ENCODE data around the gene DCTD. TPM values are rescaled to one million over a fixed set of nuclear protein-coding genes. Genes with fewer than 3 reads are reported as not detected.

Gene DCTD
- total and polyA plus RNA-seq, 4 donors = 65.1 to 78.4 (median 72.8) TPM

- no peaks in the 10 kb centered on the region for H3K9me3 ChIP-seq (ENCODE audit: control insufficient read depth, low read length)
- no peak for ATAC-seq (ENCODE audit: low FRiP score)
- H3K27me3 ChIP-seq (ENCODE audit: control insufficient read depth in 1 of 2, insufficient read depth in 2 of 2, low read length in 1 of 2) = no peaks in the 10 kb centered on the region
- no peak overlapping the region for H3K4me3 ChIP-seq (ENCODE audit: low read length in 2 of 2)
- 75 to 79% methylated on average over 11 of the region's 11 CpGs for WGBS, 2 donors
- H3K36me3 ChIP-seq (ENCODE audit: control insufficient read depth in 1 of 2, insufficient read depth in 2 of 2, low read length in 1 of 2) = no peaks in the 10 kb centered on the region
- H3K4me1 ChIP-seq (ENCODE audit: control insufficient read depth in 1 of 2, insufficient read depth in 2 of 2, low read length in 2 of 2) = no peaks in the 10 kb centered on the region
- no peak for DNase-seq
- intact Hi-C loops (cut with DNase I) = no loop called here
- H3K27ac ChIP-seq (ENCODE audit: low read depth in 1 of 2, low read length in 2 of 2) = no peak overlapping the region
These were observed 75.0 kb downstream of the DCTD start for GRCh38 chr4:182842104-182842600.

DNA sequence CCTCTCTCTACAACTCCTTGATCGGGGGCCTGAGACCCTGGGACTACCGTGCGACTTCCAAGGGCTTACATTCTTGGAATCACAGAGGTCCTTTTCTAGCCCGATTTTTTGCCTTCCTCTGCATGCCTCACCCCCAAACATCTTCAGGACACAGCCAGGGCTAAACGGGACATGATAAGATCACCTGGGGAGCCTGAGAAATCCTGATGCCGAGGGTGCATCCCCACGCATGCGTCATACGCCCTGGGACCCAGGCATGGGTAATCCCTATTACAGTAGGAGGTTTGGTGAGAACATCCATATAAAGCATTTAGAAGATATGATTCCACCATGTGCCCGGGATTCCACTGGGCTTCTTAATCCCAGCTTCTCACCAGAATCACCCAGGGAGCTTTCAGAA, 77.1 kb downstream of the DCTD start:
- no peak overlapping the region for H3K27ac ChIP-seq (ENCODE audit: low read depth in 1 of 2, low read length in 2 of 2)
- no peaks in the 10 kb centered on the region for H3K36me3 ChIP-seq (ENCODE audit: control insufficient read depth in 1 of 2, insufficient read depth in 2 of 2, low read length in 1 of 2)
- no peak overlapping the region for H3K4me3 ChIP-seq (ENCODE audit: low read length in 2 of 2)
- 88 to 93% methylated on average over 10 of the region's 10 CpGs for WGBS, 2 donors
- no peaks in the 10 kb centered on the region for H3K9me3 ChIP-seq (ENCODE audit: control insufficient read depth, low read length)
- H3K27me3 ChIP-seq (ENCODE audit: control insufficient read depth in 1 of 2, insufficient read depth in 2 of 2, low read length in 1 of 2) = no peaks in the 10 kb centered on the region
- no peak for DNase-seq
- H3K4me1 ChIP-seq (ENCODE audit: control insufficient read depth in 1 of 2, insufficient read depth in 2 of 2, low read length in 2 of 2) = no peaks in the 10 kb centered on the region
- intact Hi-C loops (cut with DNase I) = no loop called here
- ATAC-seq (ENCODE audit: low FRiP score) = no peak

Other genes with a start within 250 kb of the DCTD start
- 10 to 100 TPM; 42.8 to 50.3 TPM for gene WWC2, start 181.9 kb upstream of the DCTD start, total RNA-seq
- 1 to 10 TPM; 7.1 TPM for gene WWC2, start 181.9 kb upstream of the DCTD start, polyA plus RNA-seq